OCI-LY1 (cell line): ENCODE data around the gene MYO16.

ENCODE experiments used
- H2AFZ ChIP-seq: fragments of 200-600 bp; sonication (generic), shearing (Covaris generic); 2 replicates; pipeline ENCODE4 v1.6.0; 2014; ENCODE audit warnings: antibody characterized with exemption, mild to moderate bottlenecking, low read length
- H3F3A ChIP-seq: fragments of 200-600 bp; sonication (generic), shearing (Covaris generic); 2 replicates; pipeline ENCODE4 v1.6.0; 2014; ENCODE audit warnings: mild to moderate bottlenecking, antibody characterized with exemption, low read length, moderate library complexity; ENCODE audit not compliant: insufficient read depth
- H3K27ac ChIP-seq: fragments of 200-600 bp; sonication (generic); 2 replicates; pipeline ENCODE4 v1.5.1; 2014; ENCODE audit warnings: low read length, mixed run types, mild to moderate bottlenecking, low read depth; ENCODE audit not compliant: poor library complexity, severe bottlenecking
- H3K27me3 ChIP-seq: fragments of 200-600 bp; sonication (generic); 2 replicates; pipeline ENCODE4 v1.6.0; 2014; ENCODE audit warnings: antibody characterized with exemption, mild to moderate bottlenecking, low read length, moderate library complexity; ENCODE audit not compliant: insufficient read depth
- H3K36me3 ChIP-seq: fragments of 200-600 bp; sonication (generic); 2 replicates; pipeline ENCODE4 v1.6.1; 2014; ENCODE audit warnings: mild to moderate bottlenecking, antibody characterized with exemption, low read length, moderate library complexity, mixed read lengths; ENCODE audit not compliant: insufficient read depth
- H3K4me1 ChIP-seq: fragments of 200-600 bp; sonication (generic); 2 replicates; pipeline ENCODE4 v1.5.1; 2014; ENCODE audit warnings: mild to moderate bottlenecking, low read length, moderate library complexity; ENCODE audit not compliant: insufficient read depth, severe bottlenecking
- H3K4me2 ChIP-seq: fragments of 200-600 bp; sonication (generic), shearing (Covaris generic); 2 replicates; pipeline ENCODE4 v1.6.1; 2014; ENCODE audit warnings: low read length
- H3K4me3 ChIP-seq: fragments of 200-600 bp; sonication (generic); 2 replicates; pipeline ENCODE4 v1.5.1; 2014; ENCODE audit warnings: low read length, low read depth, mild to moderate bottlenecking, mixed read lengths; ENCODE audit not compliant: poor library complexity, severe bottlenecking
- H3K79me2 ChIP-seq: fragments of 200-600 bp; shearing (Covaris generic); 2 replicates; pipeline ENCODE4 v1.6.1; 2016; ENCODE audit warnings: mixed run types, low read length, mixed read lengths; ENCODE audit not compliant: insufficient read depth
- H3K9ac ChIP-seq: fragments of 200-600 bp; sonication (generic), shearing (Covaris generic); 2 replicates; pipeline ENCODE4 v1.6.1; 2014; ENCODE audit warnings: mild to moderate bottlenecking, low read length, mixed read lengths
- H3K9me2 ChIP-seq: fragments of 200-600 bp; sonication (generic), shearing (Covaris generic); 2 replicates; pipeline ENCODE4 v1.6.1; 2014; ENCODE audit warnings: low read depth, mild to moderate bottlenecking, low read length, mixed read lengths
- H3K9me3 ChIP-seq: fragments of 200-600 bp; shearing (Covaris generic); 2 replicates; pipeline ENCODE4 v1.6.1; 2014; ENCODE audit warnings: low read length, mixed read lengths
- H4K20me1 ChIP-seq: fragments of 200-600 bp; sonication (generic), shearing (Covaris generic); 2 replicates; pipeline ENCODE4 v1.6.0; 2016; ENCODE audit warnings: mild to moderate bottlenecking, low read length; ENCODE audit not compliant: insufficient read depth
- EZH2 ChIP-seq: fragments of 200-600 bp; sonication (generic), shearing (Covaris generic); IDR thresholded peaks from 2 replicates; pipeline ENCODE4 v1.8.0; 2017; ENCODE audit warnings: borderline replicate concordance, mixed run types, mild to moderate bottlenecking, antibody characterized with exemption, low read length, moderate library complexity, mixed read lengths
- TF ChIP-seq, protein P1 (sequence below): fragments of 200-600 bp; sonication (generic), shearing (Covaris generic); IDR thresholded peaks from 2 replicates; pipeline ENCODE4 v1.5.1; 2017; ENCODE audit warnings: mild to moderate bottlenecking, antibody characterized with exemption, low read length, moderate library complexity, mixed read lengths

MYO16 gene

DNA sequence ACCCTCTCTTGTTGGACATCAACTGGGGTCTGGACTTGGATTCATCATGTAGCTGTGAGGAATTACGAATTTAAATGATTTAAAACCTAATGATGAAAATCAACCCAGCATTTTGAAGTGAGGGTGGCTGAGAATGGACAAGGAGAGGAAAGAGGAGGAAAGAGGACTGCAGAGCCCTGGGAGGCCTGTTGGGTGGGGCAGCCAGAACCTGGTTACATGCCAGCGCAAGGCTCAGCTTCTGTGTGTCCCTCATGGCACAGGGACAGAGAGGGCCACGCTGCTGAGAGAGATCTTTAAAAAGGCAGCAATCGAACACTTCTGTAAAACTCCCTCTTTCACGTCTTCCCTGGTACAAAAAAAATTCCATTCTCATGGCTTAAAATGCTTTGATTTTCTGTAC is 292.7 kb downstream of the MYO16 start:
- TF ChIP-seq EZH2: no peak
- TF ChIP-seq, protein P1, sequence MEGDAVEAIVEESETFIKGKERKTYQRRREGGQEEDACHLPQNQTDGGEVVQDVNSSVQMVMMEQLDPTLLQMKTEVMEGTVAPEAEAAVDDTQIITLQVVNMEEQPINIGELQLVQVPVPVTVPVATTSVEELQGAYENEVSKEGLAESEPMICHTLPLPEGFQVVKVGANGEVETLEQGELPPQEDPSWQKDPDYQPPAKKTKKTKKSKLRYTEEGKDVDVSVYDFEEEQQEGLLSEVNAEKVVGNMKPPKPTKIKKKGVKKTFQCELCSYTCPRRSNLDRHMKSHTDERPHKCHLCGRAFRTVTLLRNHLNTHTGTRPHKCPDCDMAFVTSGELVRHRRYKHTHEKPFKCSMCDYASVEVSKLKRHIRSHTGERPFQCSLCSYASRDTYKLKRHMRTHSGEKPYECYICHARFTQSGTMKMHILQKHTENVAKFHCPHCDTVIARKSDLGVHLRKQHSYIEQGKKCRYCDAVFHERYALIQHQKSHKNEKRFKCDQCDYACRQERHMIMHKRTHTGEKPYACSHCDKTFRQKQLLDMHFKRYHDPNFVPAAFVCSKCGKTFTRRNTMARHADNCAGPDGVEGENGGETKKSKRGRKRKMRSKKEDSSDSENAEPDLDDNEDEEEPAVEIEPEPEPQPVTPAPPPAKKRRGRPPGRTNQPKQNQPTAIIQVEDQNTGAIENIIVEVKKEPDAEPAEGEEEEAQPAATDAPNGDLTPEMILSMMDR: no peak
- H3K79me2 ChIP-seq: no peaks in the 10 kb centered on the region

DNA sequence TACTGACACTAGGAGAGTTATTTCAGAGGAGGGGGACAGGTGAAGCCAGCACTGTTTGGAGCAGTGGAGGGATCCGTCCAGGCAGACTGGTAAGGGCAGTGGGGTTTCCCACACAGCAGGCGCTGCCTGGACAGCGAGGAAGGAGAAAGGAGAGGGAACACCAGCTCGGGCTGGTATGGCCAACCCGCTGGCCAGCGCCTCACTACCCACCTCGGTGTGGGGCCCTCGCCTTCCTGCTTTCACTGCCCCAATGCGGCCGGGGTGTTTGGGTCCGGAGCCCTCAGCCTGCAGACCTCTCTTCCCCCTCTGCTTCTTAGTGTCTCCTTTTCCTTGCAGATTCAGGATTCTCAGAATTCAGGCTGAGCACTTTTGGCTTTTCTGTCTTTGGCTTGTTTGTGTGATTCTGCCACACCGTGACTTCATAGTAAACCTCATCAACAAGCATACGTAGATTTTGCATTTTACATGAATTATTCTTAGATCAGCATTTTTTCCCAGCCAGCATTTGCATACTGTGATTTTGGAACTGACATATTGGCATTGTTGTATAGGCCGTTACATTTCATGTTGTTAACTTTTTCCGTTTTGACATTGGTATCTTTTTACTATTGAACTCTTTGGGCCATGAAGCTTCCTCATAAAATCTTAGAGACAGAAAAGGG is 294.1 kb downstream of the MYO16 start:
- Histone ChIP-seq H3K36me3 (no peaks in the 10 kb centered on the region), H3K79me2 (no peaks in the 10 kb centered on the region), H3K9me2 (no peaks in the 10 kb centered on the region), H3K9ac (no peak overlapping the region), H3K27me3 (no peaks in the 10 kb centered on the region), H2AFZ (no peak overlapping the region), H3K4me3 (no peak overlapping the region), H3K27ac (no peak overlapping the region), H3K4me1 (no peaks in the 10 kb centered on the region), H3F3A (no peaks in the 10 kb centered on the region), H4K20me1 (no peaks in the 10 kb centered on the region), H3K4me2 (no peak overlapping the region), H3K9me3 (no peaks in the 10 kb centered on the region)
- TF ChIP-seq, protein P1: no peak
- no peak for TF ChIP-seq EZH2

More for the DNA sequence above, 292.7 kb downstream of the MYO16 start:
- Histone ChIP-seq H3K4me3 (no peak overlapping the region), H2AFZ (no peak overlapping the region), H3F3A (no peaks in the 10 kb centered on the region), H3K9ac (no peak overlapping the region), H3K4me2 (no peak overlapping the region), H3K27me3 (no peaks in the 10 kb centered on the region), H3K9me3 (no peaks in the 10 kb centered on the region), H3K36me3 (no peaks in the 10 kb centered on the region), H3K4me1 (no peaks in the 10 kb centered on the region), H3K27ac (no peak overlapping the region), H3K9me2 (no peaks in the 10 kb centered on the region), H4K20me1 (no peaks in the 10 kb centered on the region)

DNA sequence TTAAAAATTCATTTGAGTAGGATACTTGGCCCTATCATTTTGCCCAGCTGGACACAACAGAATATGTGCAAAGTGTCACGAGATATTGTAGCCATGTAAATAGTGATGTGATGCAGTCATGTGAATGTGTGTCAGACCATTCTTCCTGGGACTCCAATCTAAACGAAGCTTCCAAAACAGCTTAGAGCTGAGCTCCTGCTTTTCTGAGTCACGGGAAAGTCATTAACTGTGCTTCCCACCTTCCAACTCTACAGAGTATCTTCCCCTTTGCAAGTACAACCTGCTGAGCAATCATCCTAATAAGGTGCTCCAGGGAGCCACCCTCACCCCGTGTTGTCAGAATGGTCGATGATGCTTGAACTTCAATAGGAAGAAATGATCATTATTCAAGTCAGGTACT is 294.7 kb downstream of the MYO16 start:
- TF ChIP-seq EZH2: no peak
- TF ChIP-seq, protein P1: no peak
- Histone ChIP-seq H3K4me1 (no peaks in the 10 kb centered on the region), H3K27ac (no peak overlapping the region), H3F3A (no peaks in the 10 kb centered on the region), H3K9me3 (no peaks in the 10 kb centered on the region), H3K36me3 (no peaks in the 10 kb centered on the region), H3K4me3 (no peak overlapping the region), H3K4me2 (no peak overlapping the region), H2AFZ (no peak overlapping the region), H4K20me1 (no peaks in the 10 kb centered on the region), H3K27me3 (no peaks in the 10 kb centered on the region), H3K9ac (no peak overlapping the region), H3K79me2 (no peaks in the 10 kb centered on the region), H3K9me2 (no peaks in the 10 kb centered on the region)
